Liver (tissue), 9 donors: Measurements from ENCODE around the gene FILIP1L. TPM values are rescaled to one million over a fixed set of nuclear protein-coding genes. Genes with fewer than 3 reads are reported as not detected.

Experiments
- DNase-seq: peaks from one replicate; pipeline ENCODE4 v3.0.0-alpha.2; 2017; ENCODE audit warnings: low spot score
- H3K27ac ChIP-seq, 2 donors: one replicate each; pipeline ENCODE4 v1.7.0; 2013; ENCODE audit warnings: inconsistent platforms in 2 of 2, low read length in 2 of 2, control low read depth in 1 of 2, low read depth in 1 of 2, mild to moderate bottlenecking in 1 of 2
- H3K27me3 ChIP-seq, 4 donors: one replicate each; pipeline versions ENCODE4 v1.6.1 to v1.7.0; 2013; ENCODE audit warnings: low read length in 3 of 4, inconsistent platforms in 1 of 4, mild to moderate bottlenecking in 1 of 4, moderate library complexity in 1 of 4; ENCODE audit not compliant: control insufficient read depth in 4 of 4, insufficient read depth in 4 of 4
- H3K36me3 ChIP-seq, 4 donors: one replicate each; pipeline versions ENCODE4 v1.6.1 to v1.7.0; 2013; ENCODE audit warnings: low read length in 3 of 4, mild to moderate bottlenecking in 3 of 4, low read depth in 1 of 4, moderate library complexity in 1 of 4; ENCODE audit not compliant: control insufficient read depth in 4 of 4, insufficient read depth in 3 of 4
- H3K4me1 ChIP-seq, 4 donors: one replicate each; pipeline versions ENCODE4 v1.6.1 to v1.7.0; 2013; ENCODE audit warnings: low read length in 3 of 4, mild to moderate bottlenecking in 3 of 4, moderate library complexity in 1 of 4; ENCODE audit not compliant: control insufficient read depth in 4 of 4, insufficient read depth in 4 of 4
- H3K4me3 ChIP-seq, 3 donors: one replicate each; pipeline versions ENCODE4 v1.6.1 to v1.7.0; 2013; ENCODE audit warnings: low read length in 3 of 3, control low read depth in 1 of 3, low read depth in 1 of 3, mild to moderate bottlenecking in 1 of 3
- H3K9ac ChIP-seq, 2 donors: one replicate each; pipeline ENCODE4 v1.7.0; 2013; ENCODE audit warnings: low read length in 2 of 2, mild to moderate bottlenecking in 2 of 2, moderate library complexity in 2 of 2, control low read depth in 1 of 2, low read depth in 1 of 2
- H3K9me3 ChIP-seq, 4 donors: one replicate each; pipeline versions ENCODE4 v1.6.1 to v1.7.0; 2013; ENCODE audit warnings: low read length in 3 of 4; ENCODE audit not compliant: control insufficient read depth in 4 of 4
- EGR1 ChIP-seq, 2 donors: IDR thresholded peaks; 2 replicates each; pipeline ENCODE4 v1.6.1; 2016 to 2018; ENCODE audit warnings: antibody characterized with exemption in 2 of 2, low read depth in 2 of 2
- FOXA1 ChIP-seq: IDR thresholded peaks from 2 replicates; pipeline ENCODE4 v1.6.1; 2016; ENCODE audit warnings: antibody characterized with exemption
- GABPA ChIP-seq, 2 donors: IDR thresholded peaks in 1 of 2; conservative IDR thresholded peaks in 1 of 2; 2 replicates each; pipeline ENCODE4 v1.6.1; 2016; ENCODE audit warnings: antibody characterized with exemption in 2 of 2, mild to moderate bottlenecking in 1 of 2, moderate library complexity in 1 of 2
- HNF4A ChIP-seq, 2 donors: conservative IDR thresholded peaks; 2 replicates each; pipeline ENCODE4 v1.6.1; 2016; ENCODE audit warnings: antibody characterized with exemption in 2 of 2, mild to moderate bottlenecking in 2 of 2
- HNF4G ChIP-seq: IDR thresholded peaks from 2 replicates; pipeline ENCODE4 v1.6.1; 2016; ENCODE audit warnings: antibody characterized with exemption
- JUND ChIP-seq, 2 donors: IDR thresholded peaks; 2 replicates each; pipeline ENCODE4 v1.6.1; 2016; ENCODE audit warnings: antibody characterized with exemption in 2 of 2
- NR2F2 ChIP-seq: IDR thresholded peaks from 2 replicates; pipeline ENCODE4 v1.6.1; 2016; ENCODE audit warnings: antibody characterized with exemption
- RAD21 ChIP-seq, 2 donors: IDR thresholded peaks; 2 replicates each; pipeline ENCODE4 v1.6.1; 2016; ENCODE audit warnings: antibody characterized with exemption in 2 of 2, mild to moderate bottlenecking in 2 of 2
- RXRA ChIP-seq, 2 donors: IDR thresholded peaks; 2 replicates each; pipeline ENCODE4 v1.6.1; 2017 to 2018; ENCODE audit warnings: antibody characterized with exemption in 2 of 2, mild to moderate bottlenecking in 1 of 2
- SP1 ChIP-seq: IDR thresholded peaks from 2 replicates; pipeline ENCODE4 v1.6.1; 2018; ENCODE audit warnings: antibody characterized with exemption, mild to moderate bottlenecking
- TAF1 ChIP-seq: conservative IDR thresholded peaks from 2 replicates; pipeline ENCODE4 v1.6.1; 2016; ENCODE audit warnings: antibody characterized with exemption, mild to moderate bottlenecking
- YY1 ChIP-seq: IDR thresholded peaks from 2 replicates; pipeline ENCODE4 v1.6.1; 2016; ENCODE audit warnings: antibody characterized with exemption, mild to moderate bottlenecking
- WGBS: extraction: QIAGEN DNeasy Blood & Tissue Kit; methylation state at CpG from one replicate; pipeline ENCODE4 v1.1.7; 2013; 5-methylcytosine and 5-hydroxymethylcytosine counted together
- polyA plus RNA-seq, 2 donors: library from polyadenylated mRNA; stranded (reverse) in 1 of 2; unstranded in 1 of 2; fragments of 200-250 nt in 1 of 2; fragments of >200 nt in 1 of 2; fragmentation: Nextera tagmentation in 1 of 2; extraction: Ambion mirVana in 1 of 2; gene quantifications; one replicate each; pipeline versions ENCODE4 v1.2.1 to v1.2.3, GENCODE V29; 2013 to 2015
- total RNA-seq, 2 donors: library from RNA; depleted of rRNA; stranded (reverse); fragments of >200 nt; gene quantifications; one replicate each; pipeline ENCODE4 v1.2.3, GENCODE V29; 2014
- TF ChIP-seq, protein P1 (sequence below): IDR thresholded peaks from 2 replicates; pipeline ENCODE4 v1.6.1; 2016; ENCODE audit warnings: antibody characterized with exemption, mild to moderate bottlenecking
- TF ChIP-seq, protein P2 (sequence below): fragments of 150-350 bp; IDR thresholded peaks from 2 replicates; pipeline ENCODE4 v1.5.1; 2017; ENCODE audit warnings: improper control_type of control experiment, low read depth, low read length; ENCODE audit not compliant: missing input control
- TF ChIP-seq, protein P3 (sequence below): IDR thresholded peaks from 2 replicates; pipeline ENCODE4 v1.6.1; 2016; ENCODE audit warnings: antibody characterized with exemption
- TF ChIP-seq, protein P4 (sequence below): IDR thresholded peaks from 2 replicates; pipeline ENCODE4 v1.6.1; 2016; ENCODE audit warnings: antibody characterized with exemption
- TF ChIP-seq, protein P5 (sequence below): IDR thresholded peaks from 2 replicates; pipeline ENCODE4 v1.6.1; 2016; ENCODE audit warnings: antibody characterized with exemption
- donor health status: healthy.
- donor health status: healthy.
- donor health status: healthy.
- donor health status: healthy.
- donor health status: healthy.

Gene FILIP1L
- total and polyA plus RNA-seq, 4 donors: 1.4 to 6.5 (median 1.9) TPM

DNA sequence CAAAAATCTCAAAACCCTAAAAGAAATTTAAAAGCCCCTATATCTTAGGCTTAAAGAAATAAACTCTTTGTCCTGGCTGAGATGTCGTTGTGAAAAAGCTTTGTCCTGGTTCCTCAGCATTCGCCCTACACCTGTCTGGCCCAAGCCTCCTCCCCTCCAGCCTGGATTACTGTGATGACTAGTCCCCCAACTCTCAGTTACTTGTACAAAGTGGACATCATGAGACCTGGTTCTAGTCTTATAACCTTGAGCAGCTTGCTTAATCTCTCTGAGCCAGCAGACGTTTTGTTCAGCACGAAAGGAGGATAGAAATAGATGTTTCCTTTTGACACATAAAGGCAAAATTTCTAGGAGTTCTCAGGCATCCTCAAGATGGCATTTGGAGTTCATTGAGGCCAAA lies 51.6 kb downstream of the FILIP1L start (continued):
- TF ChIP-seq, protein P1, sequence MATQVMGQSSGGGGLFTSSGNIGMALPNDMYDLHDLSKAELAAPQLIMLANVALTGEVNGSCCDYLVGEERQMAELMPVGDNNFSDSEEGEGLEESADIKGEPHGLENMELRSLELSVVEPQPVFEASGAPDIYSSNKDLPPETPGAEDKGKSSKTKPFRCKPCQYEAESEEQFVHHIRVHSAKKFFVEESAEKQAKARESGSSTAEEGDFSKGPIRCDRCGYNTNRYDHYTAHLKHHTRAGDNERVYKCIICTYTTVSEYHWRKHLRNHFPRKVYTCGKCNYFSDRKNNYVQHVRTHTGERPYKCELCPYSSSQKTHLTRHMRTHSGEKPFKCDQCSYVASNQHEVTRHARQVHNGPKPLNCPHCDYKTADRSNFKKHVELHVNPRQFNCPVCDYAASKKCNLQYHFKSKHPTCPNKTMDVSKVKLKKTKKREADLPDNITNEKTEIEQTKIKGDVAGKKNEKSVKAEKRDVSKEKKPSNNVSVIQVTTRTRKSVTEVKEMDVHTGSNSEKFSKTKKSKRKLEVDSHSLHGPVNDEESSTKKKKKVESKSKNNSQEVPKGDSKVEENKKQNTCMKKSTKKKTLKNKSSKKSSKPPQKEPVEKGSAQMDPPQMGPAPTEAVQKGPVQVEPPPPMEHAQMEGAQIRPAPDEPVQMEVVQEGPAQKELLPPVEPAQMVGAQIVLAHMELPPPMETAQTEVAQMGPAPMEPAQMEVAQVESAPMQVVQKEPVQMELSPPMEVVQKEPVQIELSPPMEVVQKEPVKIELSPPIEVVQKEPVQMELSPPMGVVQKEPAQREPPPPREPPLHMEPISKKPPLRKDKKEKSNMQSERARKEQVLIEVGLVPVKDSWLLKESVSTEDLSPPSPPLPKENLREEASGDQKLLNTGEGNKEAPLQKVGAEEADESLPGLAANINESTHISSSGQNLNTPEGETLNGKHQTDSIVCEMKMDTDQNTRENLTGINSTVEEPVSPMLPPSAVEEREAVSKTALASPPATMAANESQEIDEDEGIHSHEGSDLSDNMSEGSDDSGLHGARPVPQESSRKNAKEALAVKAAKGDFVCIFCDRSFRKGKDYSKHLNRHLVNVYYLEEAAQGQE: no peak
- TF ChIP-seq EGR1 (IDR thresholded peaks at IDR 0.05; ENCODE audit: low read depth in 2 of 2): no peak

DNA sequence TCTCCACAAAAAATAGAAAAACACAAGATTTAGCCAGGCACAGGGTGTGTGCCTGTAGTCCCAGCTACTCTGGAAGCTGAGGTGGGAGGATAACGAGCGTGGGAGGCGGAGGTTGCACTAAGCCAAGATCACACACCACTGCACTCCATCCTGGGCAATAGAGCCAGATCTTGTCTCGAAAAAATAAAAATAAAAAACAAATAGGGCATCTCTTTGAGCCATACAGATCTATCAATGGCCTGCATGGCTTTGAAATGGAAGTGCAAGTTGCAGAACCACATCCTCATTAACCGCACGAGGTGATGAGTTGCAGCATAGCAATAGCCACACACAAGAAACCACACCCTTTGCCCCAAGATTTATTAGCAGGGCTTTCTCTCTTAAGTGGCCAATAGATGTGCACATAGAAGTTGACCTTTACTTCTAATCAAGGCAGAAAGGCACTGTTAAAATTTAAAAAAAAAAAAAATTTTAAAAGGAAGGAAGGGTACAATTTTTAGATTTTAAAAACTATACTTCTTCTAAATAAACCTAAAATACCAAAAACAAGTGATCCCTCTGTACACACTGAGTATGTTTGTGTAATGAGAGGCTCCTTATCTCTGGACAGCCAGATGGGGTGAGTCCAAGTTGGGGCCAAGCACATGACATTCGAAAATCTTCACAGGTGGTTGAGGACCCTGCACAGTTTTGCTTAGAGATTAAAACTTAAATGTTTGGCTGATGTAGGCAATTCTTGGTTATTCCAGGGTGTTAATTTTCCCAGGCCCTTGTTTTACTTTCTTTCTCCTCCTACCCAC lies 53.4 kb downstream of the FILIP1L start:
- no peak for DNase-seq
- TF ChIP-seq EGR1 (IDR thresholded peaks at IDR 0.05; ENCODE audit: low read depth in 2 of 2): no peak
- TF ChIP-seq, protein P2, sequence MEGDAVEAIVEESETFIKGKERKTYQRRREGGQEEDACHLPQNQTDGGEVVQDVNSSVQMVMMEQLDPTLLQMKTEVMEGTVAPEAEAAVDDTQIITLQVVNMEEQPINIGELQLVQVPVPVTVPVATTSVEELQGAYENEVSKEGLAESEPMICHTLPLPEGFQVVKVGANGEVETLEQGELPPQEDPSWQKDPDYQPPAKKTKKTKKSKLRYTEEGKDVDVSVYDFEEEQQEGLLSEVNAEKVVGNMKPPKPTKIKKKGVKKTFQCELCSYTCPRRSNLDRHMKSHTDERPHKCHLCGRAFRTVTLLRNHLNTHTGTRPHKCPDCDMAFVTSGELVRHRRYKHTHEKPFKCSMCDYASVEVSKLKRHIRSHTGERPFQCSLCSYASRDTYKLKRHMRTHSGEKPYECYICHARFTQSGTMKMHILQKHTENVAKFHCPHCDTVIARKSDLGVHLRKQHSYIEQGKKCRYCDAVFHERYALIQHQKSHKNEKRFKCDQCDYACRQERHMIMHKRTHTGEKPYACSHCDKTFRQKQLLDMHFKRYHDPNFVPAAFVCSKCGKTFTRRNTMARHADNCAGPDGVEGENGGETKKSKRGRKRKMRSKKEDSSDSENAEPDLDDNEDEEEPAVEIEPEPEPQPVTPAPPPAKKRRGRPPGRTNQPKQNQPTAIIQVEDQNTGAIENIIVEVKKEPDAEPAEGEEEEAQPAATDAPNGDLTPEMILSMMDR: no peak
- TF ChIP-seq, protein P1: no peak
- no peak for TF ChIP-seq HNF4A (conservative IDR thresholded peaks at IDR 0.05)
- TF ChIP-seq, protein P3, sequence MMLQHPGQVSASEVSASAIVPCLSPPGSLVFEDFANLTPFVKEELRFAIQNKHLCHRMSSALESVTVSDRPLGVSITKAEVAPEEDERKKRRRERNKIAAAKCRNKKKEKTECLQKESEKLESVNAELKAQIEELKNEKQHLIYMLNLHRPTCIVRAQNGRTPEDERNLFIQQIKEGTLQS: no peak
- no peak for TF ChIP-seq JUND (IDR thresholded peaks at IDR 0.05)
- TF ChIP-seq, protein P4, sequence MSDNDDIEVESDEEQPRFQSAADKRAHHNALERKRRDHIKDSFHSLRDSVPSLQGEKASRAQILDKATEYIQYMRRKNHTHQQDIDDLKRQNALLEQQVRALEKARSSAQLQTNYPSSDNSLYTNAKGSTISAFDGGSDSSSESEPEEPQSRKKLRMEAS: no peak
- TF ChIP-seq TAF1: no peak
- no peak for TF ChIP-seq HNF4G
- no peak for TF ChIP-seq SP1
- no peak for TF ChIP-seq RXRA (IDR thresholded peaks at IDR 0.05)
- TF ChIP-seq YY1: no peak
- no peak for TF ChIP-seq RAD21 (IDR thresholded peaks at IDR 0.05)
- no peak for TF ChIP-seq GABPA (IDR thresholded peaks at IDR 0.05 in 1 of 2, conservative IDR thresholded peaks at IDR 0.05 in 1 of 2)
- TF ChIP-seq, protein P5, sequence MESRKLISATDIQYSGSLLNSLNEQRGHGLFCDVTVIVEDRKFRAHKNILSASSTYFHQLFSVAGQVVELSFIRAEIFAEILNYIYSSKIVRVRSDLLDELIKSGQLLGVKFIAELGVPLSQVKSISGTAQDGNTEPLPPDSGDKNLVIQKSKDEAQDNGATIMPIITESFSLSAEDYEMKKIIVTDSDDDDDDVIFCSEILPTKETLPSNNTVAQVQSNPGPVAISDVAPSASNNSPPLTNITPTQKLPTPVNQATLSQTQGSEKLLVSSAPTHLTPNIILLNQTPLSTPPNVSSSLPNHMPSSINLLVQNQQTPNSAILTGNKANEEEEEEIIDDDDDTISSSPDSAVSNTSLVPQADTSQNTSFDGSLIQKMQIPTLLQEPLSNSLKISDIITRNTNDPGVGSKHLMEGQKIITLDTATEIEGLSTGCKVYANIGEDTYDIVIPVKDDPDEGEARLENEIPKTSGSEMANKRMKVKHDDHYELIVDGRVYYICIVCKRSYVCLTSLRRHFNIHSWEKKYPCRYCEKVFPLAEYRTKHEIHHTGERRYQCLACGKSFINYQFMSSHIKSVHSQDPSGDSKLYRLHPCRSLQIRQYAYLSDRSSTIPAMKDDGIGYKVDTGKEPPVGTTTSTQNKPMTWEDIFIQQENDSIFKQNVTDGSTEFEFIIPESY: no peak
- no peak for TF ChIP-seq NR2F2
- no peak for TF ChIP-seq FOXA1
- H3K27ac ChIP-seq: no peak overlapping the region
- no peak overlapping the region for H3K4me3 ChIP-seq
- no peaks in the 10 kb centered on the region for H3K9me3 ChIP-seq
- no peaks in the 10 kb centered on the region for H3K27me3 ChIP-seq
- no peak overlapping the region for H3K9ac ChIP-seq
- no peaks in the 10 kb centered on the region for H3K4me1 ChIP-seq
- 84% methylated on average over 7 of the region's 7 CpGs for WGBS
- no peaks in the 10 kb centered on the region for H3K36me3 ChIP-seq
